HEK293 (cell line): ENCODE results near the gene KLHL6.

Experiments used
- CTCF ChIA-PET: fragments of 350-600 bp; formaldehyde crosslinking; extraction: SDS; loops from one replicate; lab custom pipeline; 2021; ENCODE audit warnings: antibody characterized with exemption; lab: Yijun Ruan, JAX
- POLR2A ChIA-PET: fragments of 300-600 bp; formaldehyde crosslinking; extraction: SDS; loops from one replicate; lab custom pipeline; 2020; ENCODE audit warnings: antibody characterized with exemption, inconsistent platforms; lab: Yijun Ruan, JAX
- H3K27ac ChIP-seq: fragments of 200-500 bp; sonication (Bioruptor generic); 2 replicates; pipeline ENCODE4 v1.5.1; 2014; ENCODE audit warnings: low read depth, low read length, control low read depth, inconsistent platforms; ENCODE audit errors: extremely low read depth
- H3K36me3 ChIP-seq, 2 experiments: fragments of 200-500 bp in 1 of 2; sonication (Bioruptor generic) in 1 of 2; 1 replicate in 1 of 2; 2 replicates in 1 of 2; pipeline ENCODE4 v1.5.1; 2014 to 2017; ENCODE audit warnings: inconsistent platforms in 2 of 2, low read length in 2 of 2; ENCODE audit not compliant: control insufficient read depth in 2 of 2, insufficient read depth in 1 of 2
- H3K4me1 ChIP-seq: fragments of 200-500 bp; sonication (Bioruptor generic); 2 replicates; pipeline ENCODE4 v1.5.1; 2014; ENCODE audit warnings: mild to moderate bottlenecking, low read length, inconsistent platforms; ENCODE audit not compliant: control insufficient read depth, insufficient read depth
- H3K4me3 ChIP-seq: 2 replicates; pipeline ENCODE4 v1.5.1; 2011; ENCODE audit warnings: low read depth, mild to moderate bottlenecking, control low read depth, low read length, moderate library complexity
- H3K9me3 ChIP-seq: fragments of 200-500 bp; sonication (Bioruptor generic); 2 replicates; pipeline ENCODE4 v1.5.1; 2014; ENCODE audit warnings: low read depth, low read length, inconsistent platforms; ENCODE audit not compliant: control insufficient read depth, insufficient read depth
- BCL11A ChIP-seq: fragments of 450-650 bp; formaldehyde crosslinking; IDR thresholded peaks from 2 replicates; pipeline ENCODE4 v1.5.1; 2016; ENCODE audit warnings: low read depth, missing biosample characterization, missing genetic modification characterization
- BCL11B ChIP-seq: fragments of 450-650 bp; formaldehyde crosslinking; IDR thresholded peaks from 2 replicates; pipeline ENCODE4 v1.5.1; 2016; ENCODE audit warnings: low read depth, missing biosample characterization, missing genetic modification characterization
- HOXD13 ChIP-seq: sonication (generic); formaldehyde crosslinking; IDR thresholded peaks from 2 replicates; pipeline ENCODE4 v1.8.0; 2022; ENCODE audit warnings: missing genetic modification reagents, borderline replicate concordance
- INSM2 ChIP-seq: fragments of 450-650 bp; formaldehyde crosslinking; IDR thresholded peaks from 2 replicates; pipeline ENCODE4 v1.5.1; 2016; ENCODE audit warnings: missing biosample characterization, missing genetic modification characterization
- SCRT1 ChIP-seq: fragments of 450-650 bp; formaldehyde crosslinking; IDR thresholded peaks from 2 replicates; pipeline ENCODE4 v1.5.1; 2016; ENCODE audit warnings: missing biosample characterization, missing genetic modification characterization, borderline replicate concordance
- SCRT2 ChIP-seq: fragments of 450-650 bp; formaldehyde crosslinking; IDR thresholded peaks from 2 replicates; pipeline ENCODE4 v1.5.1; 2016; ENCODE audit warnings: missing biosample characterization, missing genetic modification characterization
- ZBTB1 ChIP-seq: fragments of 450-650 bp; formaldehyde crosslinking; IDR thresholded peaks from 2 replicates; pipeline ENCODE4 v1.5.1; 2016; ENCODE audit warnings: missing biosample characterization, missing genetic modification characterization
- ZBTB10 ChIP-seq: fragments of 450-650 bp; formaldehyde crosslinking; IDR thresholded peaks from 2 replicates; pipeline ENCODE4 v1.5.1; 2016; ENCODE audit warnings: missing biosample characterization, missing genetic modification characterization
- ZFHX2 ChIP-seq: fragments of 450-650 bp; formaldehyde crosslinking; conservative IDR thresholded peaks from 2 replicates; pipeline ENCODE4 v1.5.1; 2016; ENCODE audit warnings: missing biosample characterization, missing genetic modification characterization
- ZNF140 ChIP-seq: fragments of 450-650 bp; formaldehyde crosslinking; IDR thresholded peaks from 2 replicates; pipeline ENCODE4 v1.5.1; 2016; ENCODE audit warnings: missing biosample characterization, missing genetic modification characterization
- ZNF157 ChIP-seq: fragments of 450-650 bp; formaldehyde crosslinking; IDR thresholded peaks from 2 replicates; pipeline ENCODE4 v1.5.1; 2016; ENCODE audit warnings: missing biosample characterization, missing genetic modification characterization
- ZNF202 ChIP-seq: fragments of 450-650 bp; formaldehyde crosslinking; IDR thresholded peaks from 2 replicates; pipeline ENCODE4 v1.5.1; 2016; ENCODE audit warnings: missing biosample characterization, missing genetic modification characterization, borderline replicate concordance
- ZNF248 ChIP-seq: fragments of 450-650 bp; formaldehyde crosslinking; IDR thresholded peaks from 2 replicates; pipeline ENCODE4 v1.5.1; 2017; ENCODE audit warnings: missing biosample characterization, missing genetic modification characterization
- ZNF280D ChIP-seq: fragments of 450-650 bp; formaldehyde crosslinking; IDR thresholded peaks from 2 replicates; pipeline ENCODE4 v1.5.1; 2016; ENCODE audit warnings: missing biosample characterization, missing genetic modification characterization
- ZNF302 ChIP-seq: fragments of 450-650 bp; formaldehyde crosslinking; IDR thresholded peaks from 2 replicates; pipeline ENCODE4 v1.5.1; 2016; ENCODE audit warnings: missing biosample characterization, missing genetic modification characterization, low read depth
- ZNF518A ChIP-seq: fragments of 450-650 bp; formaldehyde crosslinking; conservative IDR thresholded peaks from 2 replicates; pipeline ENCODE4 v1.5.1; 2016; ENCODE audit warnings: low read depth, missing biosample characterization, missing genetic modification characterization
- ZNF549 ChIP-seq: fragments of 450-650 bp; IDR thresholded peaks from 2 replicates; pipeline ENCODE4 v1.5.1; 2018; ENCODE audit warnings: missing biosample characterization, missing genetic modification characterization, mild to moderate bottlenecking, inconsistent platforms, moderate library complexity

The KLHL6 gene

GRCh38 chr3:183548262-183548769 lies 7.2 kb downstream of the KLHL6 start (continued):
- TF ChIP-seq HOXD13 (CRISPR knock-in tag) (no peak), BCL11B (no peak), ZBTB1 (tag by site-specific recombination) (no peak)
- TF ChIP-seq, all 188 proteins: peak for 0

GRCh38 chr3:183546625-183547024 lies 8.9 kb downstream of the KLHL6 start:
- ChIA-PET CTCF (no interaction called here), POLR2A (no interaction called here)
- Histone ChIP-seq H3K27ac (no peak overlapping the region), H3K4me1 (no peaks in the 10 kb centered on the region), H3K9me3 (no peaks in the 10 kb centered on the region), H3K4me3 (no peak overlapping the region), H3K36me3 (no peaks in the 10 kb centered on the region)
- no peak for TF ChIP-seq ZNF248 (tag by site-specific recombination)
- TF ChIP-seq SCRT1 (tag by site-specific recombination), result no peak
- TF ChIP-seq ZFHX2 (tag by site-specific recombination), result no peak
- TF ChIP-seq ZNF549 (tag by site-specific recombination), result no peak
- no peak for TF ChIP-seq ZNF280D (tag by site-specific recombination)
- TF ChIP-seq ZNF140, result no peak
- TF ChIP-seq SCRT2 (tag by site-specific recombination), result no peak
- no peak for TF ChIP-seq ZNF157 (tag by site-specific recombination)

- POLR2A ChIA-PET, result no interaction called here
- no peak overlapping the region for H3K27ac ChIP-seq
- CTCF ChIA-PET, result interaction anchor here (0.7 kb wide), 1 partner anchor 115 kb away, joined by 3 read pairs; no protein-coding TSS in a partner anchor
- TF ChIP-seq ZNF518A (tag by site-specific recombination) (no peak), ZNF302 (no peak), ZNF280D (tag by site-specific recombination) (no peak), ZBTB10 (tag by site-specific recombination) (no peak), ZNF202 (no peak), BCL11A (tag by site-specific recombination) (no peak), INSM2 (tag by site-specific recombination) (no peak)
These were observed 9.8 kb downstream of the KLHL6 start for GRCh38 chr3:183545708-183546107.

More at GRCh38 chr3:183545708-183546107, 9.8 kb downstream of the KLHL6 start:
- no peak overlapping the region for H3K4me3 ChIP-seq
- H3K9me3 ChIP-seq, result no peaks in the 10 kb centered on the region
- no peaks in the 10 kb centered on the region for H3K4me1 ChIP-seq
- H3K36me3 ChIP-seq, result no peaks in the 10 kb centered on the region
